Activated CD8-positive, alpha-beta T cell treated with anti-CD3 and anti-CD28 coated beads for 36 hours (primary cell): ENCODE results near the gene KLHL8. TPM values are rescaled to one million over a fixed set of nuclear protein-coding genes. Genes with fewer than 3 reads are reported as not detected.

Source experiments
- ATAC-seq: fragments of 200-7000 bp; cut with Tn5 transposase; one replicate; pipeline ENCODE4 v1.10.0; 2021; ENCODE audit warnings: mild to moderate bottlenecking, moderate library complexity
- CTCF ChIA-PET: fragments of 350-600 bp; sonication (Branson Sonifier 250); formaldehyde crosslinking; loops from one replicate; lab custom pipeline; 2021; ENCODE audit warnings: antibody characterized with exemption; lab: Charles Lee
- POLR2A ChIA-PET: fragments of 350-600 bp; sonication (Branson Sonifier 250); formaldehyde crosslinking; loops from one replicate; lab custom pipeline; 2021; ENCODE audit warnings: antibody characterized with exemption; lab: Charles Lee
- DNase-seq: peaks from one replicate; pipeline ENCODE4 v3.0.0-alpha.2; 2020
- H3K27ac Mint-ChIP-seq: one replicate; pipeline ENCODE4 v1.8.0; 2021; ENCODE audit warnings: mild to moderate bottlenecking, mixed read lengths
- H3K27me3 Mint-ChIP-seq: one replicate; pipeline ENCODE4 v1.8.0; 2021; ENCODE audit warnings: mixed read lengths
- H3K36me3 Mint-ChIP-seq: one replicate; pipeline ENCODE4 v1.8.0; 2021; ENCODE audit warnings: low read depth, mixed read lengths
- H3K4me1 Mint-ChIP-seq: one replicate; pipeline ENCODE4 v1.8.0; 2021; ENCODE audit warnings: low read depth, mixed read lengths
- H3K4me3 Mint-ChIP-seq: one replicate; pipeline ENCODE4 v1.8.0; 2021; ENCODE audit warnings: mild to moderate bottlenecking, moderate library complexity, mixed read lengths
- H3K9me3 Mint-ChIP-seq: one replicate; pipeline ENCODE4 v1.8.0; 2021; ENCODE audit warnings: mixed read lengths
- CTCF ChIP-seq: fragments of 200-600 bp; IDR thresholded peaks from one replicate; pipeline ENCODE4 v1.8.0; 2022; ENCODE audit warnings: antibody characterized with exemption, mild to moderate bottlenecking
- intact Hi-C: fragments of 100-400 bp; cut with micrococcal nuclease; formaldehyde crosslinking; loops from one replicate; pipeline ENCODE4 v1.10.0; 2022
- total RNA-seq, 2 experiments: library from RNA; stranded (reverse); gene quantifications; one replicate each; pipeline ENCODE4 v1.2.3, GENCODE V29; 2021

The KLHL8 gene
- total RNA-seq, 2 experiments from 2014 or later: 12.0 to 12.5 TPM

GRCh38 chr4:87153078-87153870, 67.1 kb downstream of the KLHL8 start:
- H3K4me1 Mint-ChIP-seq: no peaks in the 10 kb centered on the region

GRCh38 chr4:87152310-87153041, 67.9 kb downstream of the KLHL8 start:
- intact Hi-C loops: no loop called here

More at GRCh38 chr4:87153078-87153870, 67.1 kb downstream of the KLHL8 start:
- H3K27me3 Mint-ChIP-seq: no peaks in the 10 kb centered on the region
- no peaks in the 10 kb centered on the region for H3K36me3 Mint-ChIP-seq
- POLR2A ChIA-PET: no interaction called here
- no peak overlapping the region for H3K27ac Mint-ChIP-seq
- H3K9me3 Mint-ChIP-seq: no peaks in the 10 kb centered on the region
- CTCF ChIA-PET: interaction anchor here (0.9 to 3.4 kb wide), 2 partner anchors 83 to 231 kb away, joined by 3 to 50 read pairs; no protein-coding TSS in a partner anchor
- ATAC-seq (no peak), DNase-seq (no peak)
- intact Hi-C loops: no loop called here
- no peak for TF ChIP-seq CTCF
- H3K4me3 Mint-ChIP-seq: no peak overlapping the region

GRCh38 chr4:87151730-87152129, 68.7 kb downstream of the KLHL8 start:
- TF ChIP-seq CTCF: no peak
- Mint-ChIP-seq H3K27me3 (no peaks in the 10 kb centered on the region), H3K27ac (no peak overlapping the region), H3K4me1 (no peaks in the 10 kb centered on the region), H3K4me3 (no peak overlapping the region), H3K9me3 (no peaks in the 10 kb centered on the region), H3K36me3 (no peaks in the 10 kb centered on the region)
- intact Hi-C loops: loop anchor here (2.0 kb wide), 1 partner anchor 83 kb away; no protein-coding TSS in a partner anchor
- POLR2A ChIA-PET: no interaction called here
- CTCF ChIA-PET: interaction anchor here (0.8 to 3.4 kb wide), 17 partner anchors 9 to 229 kb away, joined by 3 to 50 read pairs (median 6); partner anchors contain the start of gene KLHL8
- DNase-seq (no peak), ATAC-seq (no peak)

More at GRCh38 chr4:87152310-87153041, 67.9 kb downstream of the KLHL8 start:
- H3K4me3 Mint-ChIP-seq: no peak overlapping the region
- ATAC-seq: no peak
- ChIA-PET CTCF (interaction anchor here (1.1 to 3.4 kb wide), 5 partner anchors 8 to 230 kb away, joined by 4 to 50 read pairs (median 19); no protein-coding TSS in a partner anchor), POLR2A (no interaction called here)
- no peak for TF ChIP-seq CTCF
- H3K27ac Mint-ChIP-seq: no peak overlapping the region
- no peak for DNase-seq
- H3K36me3 Mint-ChIP-seq: no peaks in the 10 kb centered on the region
- H3K27me3 Mint-ChIP-seq: no peaks in the 10 kb centered on the region
- H3K9me3 Mint-ChIP-seq: no peaks in the 10 kb centered on the region
- no peaks in the 10 kb centered on the region for H3K4me1 Mint-ChIP-seq

GRCh38 chr4:87150498-87151261, 69.7 kb downstream of the KLHL8 start:
- ATAC-seq: peak; percentile 88
- Mint-ChIP-seq H3K9me3 (no peaks in the 10 kb centered on the region), H3K36me3 (no peaks in the 10 kb centered on the region), H3K27ac (no peak overlapping the region), H3K4me1 (no peaks in the 10 kb centered on the region), H3K27me3 (no peaks in the 10 kb centered on the region), H3K4me3 (no peak overlapping the region)
- DNase-seq: peak; percentile 59
- intact Hi-C loops: loop anchor here (2.0 kb wide), 1 partner anchor 84 kb away; no protein-coding TSS in a partner anchor
- peak; percentile 94 for TF ChIP-seq CTCF
- CTCF ChIA-PET: interaction anchor here (0.6 to 3.4 kb wide), 33 partner anchors 8 to 228 kb away, joined by 3 to 50 read pairs (median 4); partner anchors contain the start of gene KLHL8
- POLR2A ChIA-PET: no interaction called here
